Breast epithelium (tissue), 4 donors: Measurements from ENCODE around the gene GSTP1. TPM values are rescaled to one million over a fixed set of nuclear protein-coding genes. Genes with fewer than 3 reads are reported as not detected.
"Not testable (repeated sequence)": the region's sequence is repeated elsewhere in the genome, so short reads cannot be mapped to it uniquely, and the experiment has no call there.

Experiments
- DNase-seq, 2 donors: peaks; one replicate each; pipeline ENCODE4 v3.0.0-alpha.2; 2019; ENCODE audit warnings: low spot score in 2 of 2
- H3K27ac ChIP-seq, 2 donors: fragments of 200-600 bp; sonication (generic) in 1 of 2; one replicate each; pipeline ENCODE4 v1.5.1; 2016 to 2019; ENCODE audit warnings: mild to moderate bottlenecking in 1 of 2
- H3K27me3 ChIP-seq, 2 donors: fragments of 200-600 bp; sonication (generic) in 1 of 2; one replicate each; pipeline versions ENCODE4 v1.5.1 to v1.6.0; 2017 to 2019; ENCODE audit warnings: control low read depth in 1 of 2, mild to moderate bottlenecking in 1 of 2
- H3K36me3 ChIP-seq: fragments of 200-600 bp; one replicate; pipeline ENCODE4 v1.5.1; 2019
- H3K4me1 ChIP-seq, 2 donors: fragments of 200-600 bp; sonication (generic); one replicate each; pipeline ENCODE4 v1.5.1; 2016 to 2019; ENCODE audit warnings: control low read depth in 1 of 2
- H3K4me3 ChIP-seq, 3 donors: fragments of 200-600 bp; sonication (generic); 1 replicate in 2 of 3; 2 replicates in 1 of 3; pipeline ENCODE4 v1.5.1; 2016 to 2019; ENCODE audit warnings: mild to moderate bottlenecking in 3 of 3, moderate library complexity in 2 of 3
- H3K9me3 ChIP-seq, 2 donors: fragments of 200-600 bp; sonication (generic) in 1 of 2; one replicate each; pipeline ENCODE4 v1.5.1; 2016 to 2019; ENCODE audit warnings: control low read depth in 1 of 2
- CTCF ChIP-seq, 3 donors: fragments of 450-650 bp; IDR thresholded peaks; one replicate each; pipeline ENCODE4 v1.5.1; 2016 to 2017; ENCODE audit warnings: antibody characterized with exemption in 3 of 3, mild to moderate bottlenecking in 3 of 3, moderate library complexity in 3 of 3
- POLR2A ChIP-seq: fragments of 450-650 bp; IDR thresholded peaks from one replicate; pipeline ENCODE4 v1.6.1; 2016; ENCODE audit warnings: antibody characterized with exemption, mild to moderate bottlenecking, moderate library complexity
- POLR2AphosphoS5 ChIP-seq, 3 donors: sonication (generic); formaldehyde crosslinking; IDR thresholded peaks; one replicate each; pipeline ENCODE4 v1.6.1; 2017; ENCODE audit warnings: antibody characterized with exemption in 3 of 3
- intact Hi-C: fragments of 100-400 bp; cut with DNase I; formaldehyde crosslinking; loops from one replicate; pipeline ENCODE4 v1.15.1; 2023; ENCODE audit warnings: low total_unique reads
- total RNA-seq, 3 donors: library from RNA; depleted of rRNA; stranded (reverse); fragments of >200 nt; gene quantifications; one replicate each; pipeline ENCODE4 v1.1.0, GENCODE V29; 2016

Gene GSTP1
- total RNA-seq, 3 donors from 2014 or later = 552 to 1,029 (median 1,013) TPM

GRCh38 chr11:67620621-67621020 lies 37.0 kb downstream of the GSTP1 start:
- H3K9me3 ChIP-seq, DNase-seq, intact Hi-C loops, H3K4me3 ChIP-seq, H3K4me1 ChIP-seq, H3K36me3 ChIP-seq, H3K27ac ChIP-seq, H3K27me3 ChIP-seq: not testable (repeated sequence)

- DNase-seq, H3K27me3 ChIP-seq, H3K27ac ChIP-seq, intact Hi-C loops, H3K4me3 ChIP-seq, H3K9me3 ChIP-seq, H3K4me1 ChIP-seq, H3K36me3 ChIP-seq: not testable (repeated sequence)
Measured at GRCh38 chr11:67621928-67622327, 38.3 kb downstream of the GSTP1 start.

GRCh38 chr11:67622905-67623304 lies 39.3 kb downstream of the GSTP1 start:
- H3K27ac ChIP-seq, intact Hi-C loops, H3K4me3 ChIP-seq, H3K9me3 ChIP-seq, H3K36me3 ChIP-seq, H3K4me1 ChIP-seq, H3K27me3 ChIP-seq, DNase-seq: not testable (repeated sequence)

GRCh38 chr11:67623795-67624194 lies 40.2 kb downstream of the GSTP1 start:
- H3K9me3 ChIP-seq, H3K27ac ChIP-seq, H3K4me1 ChIP-seq, DNase-seq, H3K4me3 ChIP-seq, intact Hi-C loops, H3K36me3 ChIP-seq, H3K27me3 ChIP-seq: not testable (repeated sequence)

GRCh38 chr11:67626131-67626833 lies 42.7 kb downstream of the GSTP1 start:
- DNase-seq, H3K4me1 ChIP-seq, H3K27ac ChIP-seq, H3K9me3 ChIP-seq, H3K4me3 ChIP-seq, H3K27me3 ChIP-seq, H3K36me3 ChIP-seq, intact Hi-C loops: not testable (repeated sequence)

GRCh38 chr11:67626970-67627369 lies 43.4 kb downstream of the GSTP1 start:
- H3K4me1 ChIP-seq = no peaks in the 10 kb centered on the region

GRCh38 chr11:67627441-67627811 lies 43.8 kb downstream of the GSTP1 start:
- no peak for TF ChIP-seq POLR2AphosphoS5 (IDR thresholded peaks at IDR 0.05)
- no peak for TF ChIP-seq CTCF (IDR thresholded peaks at IDR 0.05)
- no peak for TF ChIP-seq POLR2A
- intact Hi-C loops = no loop called here
- Histone ChIP-seq H3K9me3 (no peaks in the 10 kb centered on the region), H3K4me1 (no peaks in the 10 kb centered on the region), H3K36me3 (no peaks in the 10 kb centered on the region), H3K27me3 (no peaks in the 10 kb centered on the region), H3K4me3 (no peak overlapping the region), H3K27ac (peak overlapping the region; percentile 10 to 18)
- DNase-seq = no peak

More at GRCh38 chr11:67626970-67627369, 43.4 kb downstream of the GSTP1 start:
- no peaks in the 10 kb centered on the region for H3K9me3 ChIP-seq
- no peak for DNase-seq
- no peaks in the 10 kb centered on the region for H3K36me3 ChIP-seq
- H3K27me3 ChIP-seq = no peaks in the 10 kb centered on the region
- intact Hi-C loops = no loop called here
- no peak overlapping the region for H3K27ac ChIP-seq
- no peak overlapping the region for H3K4me3 ChIP-seq
- no peak for TF ChIP-seq CTCF (IDR thresholded peaks at IDR 0.05)
- no peak for TF ChIP-seq POLR2A
- no peak for TF ChIP-seq POLR2AphosphoS5 (IDR thresholded peaks at IDR 0.05)
